ENCODE measurements around the gene TULP1. TPM values are rescaled to one million over a fixed set of nuclear protein-coding genes. Genes with fewer than 3 reads are reported as not detected.
A peak's percentile ranks its signal among the peaks of the same experiment; 100 is the strongest.

TULP1 gene
- total and polyA plus RNA-seq, 2 of the 8 experiments (the other 6 are each of a cell fraction or from before 2014, with no cell fraction given) = 3.2 to 6.8 TPM

DNA sequence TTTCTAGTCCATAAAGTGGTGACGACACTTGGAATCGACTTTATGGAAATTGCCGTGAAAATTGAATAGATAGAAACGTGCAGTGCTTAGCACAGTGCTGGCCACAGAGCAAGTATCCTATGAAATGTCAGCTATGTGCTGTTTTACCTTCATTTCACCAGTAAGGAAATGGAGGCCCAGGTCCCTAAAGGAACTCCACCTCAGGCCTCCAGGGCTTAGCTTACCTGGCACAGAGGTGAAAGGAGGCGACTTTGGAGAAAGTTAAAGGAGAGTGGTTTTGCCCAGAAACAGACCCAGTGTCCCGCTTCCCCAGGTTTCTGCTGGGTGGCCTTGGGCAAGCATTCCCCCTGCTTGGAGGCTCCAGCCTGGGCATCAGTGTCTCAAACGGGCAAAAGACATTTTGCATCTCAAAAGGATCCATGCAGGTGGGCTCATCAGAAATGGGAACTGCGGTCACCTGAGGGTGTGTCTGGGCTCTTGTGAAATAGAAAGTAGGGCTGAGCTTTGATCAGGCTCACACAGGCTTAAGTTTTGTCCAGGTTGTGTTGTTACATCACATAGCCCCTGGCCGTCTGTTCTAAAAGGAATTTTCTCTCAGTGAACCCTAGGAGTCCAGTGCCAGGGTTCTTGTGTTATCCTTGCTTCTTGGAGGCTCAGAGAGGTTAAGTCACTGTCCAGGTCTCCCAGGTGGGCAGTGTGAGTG is 6.8 kb upstream of the TULP1 start:
- Histone ChIP-seq H3K56ac (replicated peaks; ENCODE audit: insufficient read length, low read depth, low read length) (no peak overlapping the region), H2AFZ (ENCODE audit: low read length) (no peak overlapping the region), H3K4me1 (replicated peaks in 1 of 4; ENCODE audit: control insufficient read depth in 3 of 4, insufficient read depth in 4 of 4, low read length in 3 of 4) (peaks cover 0 to 13% (median 8%) of the 10 kb centered on the region in 4 experiments; a peak in 6 of 7 replicates), H3K23ac (ENCODE audit: insufficient read length) (no peak overlapping the region), H2AK5ac (ENCODE audit: low read depth, low read length) (no peak overlapping the region), H3K79me1 (ENCODE audit: low read depth, low read length) (no peaks in the 10 kb centered on the region), H3K18ac (ENCODE audit: extremely low read depth, low read length) (no peak overlapping the region), H4K20me1 (replicated peaks in 1 of 2; ENCODE audit: control insufficient read depth in 1 of 2, insufficient read depth in 2 of 2, low read length in 2 of 2) (no peaks in the 10 kb centered on the region), H4K91ac (replicated peaks; ENCODE audit: insufficient read length, low read length) (no peak overlapping the region), H4K8ac (ENCODE audit: extremely low read depth, insufficient read depth, low read length) (no peak overlapping the region), H3K79me2 (ENCODE audit: control insufficient read depth in 1 of 2, insufficient read depth in 2 of 2, low read length in 2 of 2) (no peaks in the 10 kb centered on the region), H3K27me3 (replicated peaks in 1 of 4; ENCODE audit: control insufficient read depth in 3 of 4, extremely low read depth in 1 of 4, insufficient read depth in 3 of 4, low read length in 3 of 4) (peaks cover 0 to 2% (median 0%) of the 10 kb centered on the region in 4 experiments; a peak in 1 of 7 replicates), H4K5ac (ENCODE audit: insufficient read length, low read depth, low read length) (no peak overlapping the region), H2BK5ac (ENCODE audit: low read depth, low read length) (no peak overlapping the region), H2BK12ac (ENCODE audit: low read depth, low read length) (peak overlapping the region; percentile 27; the same call in 1 of the 2 replicates), H3K14ac (ENCODE audit: insufficient read length) (no peak overlapping the region), H2BK15ac (ENCODE audit: low read length) (0 out of 2 replicates have a peak overlapping the region, but pooled peaks have one; percentile 8), H3K4ac (replicated peaks; ENCODE audit: insufficient read length, low read depth, low read length) (no peak overlapping the region), H3K27ac (ENCODE audit: low read depth, low read length) (no peak overlapping the region), H3K9ac (replicated peaks in 1 of 4; ENCODE audit: extremely low read depth in 1 of 4, low read depth in 3 of 4, low read length in 3 of 4) (no peak overlapping the region), H3K4me2 (ENCODE audit: insufficient read depth in 1 of 2, low read depth in 2 of 2, low read length in 2 of 2) (peak overlapping the region in 1 of 2 experiments; percentile 27; a peak in 1 of 4 replicates), H2BK20ac (ENCODE audit: low read length) (no peak overlapping the region), H3K23me2 (ENCODE audit: low read depth, low read length) (no peaks in the 10 kb centered on the region), H3K36me3 (ENCODE audit: control insufficient read depth in 2 of 4, insufficient read depth in 4 of 4, low read length in 3 of 4) (no peaks in the 10 kb centered on the region), H3K4me3 (ENCODE audit: extremely low read depth in 1 of 4, insufficient read depth in 2 of 4, low read depth in 3 of 4, low read length in 4 of 4) (no peak overlapping the region), H2BK120ac (replicated peaks; ENCODE audit: low read depth, low read length) (no peak overlapping the region), H3K9me3 (ENCODE audit: insufficient read depth in 2 of 2, low read depth in 1 of 2, low read length in 1 of 2) (no peaks in the 10 kb centered on the region)
- FAIRE-seq = no peak
- ChIA-PET CTCF (ENCODE audit: partially characterized antibody) (interaction anchor here (0.6 to 32.2 kb wide), 8 partner anchors 14 to 226 kb away, joined by 3 to 521 read pairs (median 3); no protein-coding TSS in a partner anchor), POLR2A (ENCODE audit: partially characterized antibody) (interaction anchor here (0.6 to 1.8 kb wide), 4 partner anchors 22 to 65 kb away, joined by 3 to 4 read pairs (median 4); partner anchors contain the start of gene TEAD3)
- WGBS, 2 experiments (ENCODE audit: extremely low coverage in 1 of 2, insufficient coverage in 1 of 2, insufficient read length in 1 of 2, insufficient replicate concordance in 2 of 2, low coverage in 1 of 2, low lambda C conversion rate in 2 of 2, missing lambda C conversion rate in 1 of 2) = 77% methylated on average over 9 of the region's 9 CpGs; no CpG with 5 or more reads in 1 of the 2 experiments
- DNase-seq (ENCODE audit: low read depth in 1 of 2, low spot score in 2 of 2) = no peak
- no peak for TF ChIP-seq NRF1 (IDR thresholded peaks at IDR 0.05; ENCODE audit: low read depth, low read length)
- TF ChIP-seq CEBPB (IDR thresholded peaks at IDR 0.05; ENCODE audit: low read depth, low read length) = peak; percentile 54; the same call in 1 of the 2 replicates
- no peak for TF ChIP-seq SIX5 (IDR thresholded peaks at IDR 0.05; ENCODE audit: low read depth, low read length)
- TF ChIP-seq KDM1A (IDR thresholded peaks at IDR 0.05; ENCODE audit: borderline replicate concordance, low read length) = 0 out of 2 replicates have a peak, but pooled peaks have one; percentile 6
- TF ChIP-seq SP4 (IDR thresholded peaks at IDR 0.05; ENCODE audit: low read length) = no peak
- no peak for TF ChIP-seq GABPA (IDR thresholded peaks at IDR 0.05; ENCODE audit: borderline replicate concordance, insufficient read depth, low read length)
- TF ChIP-seq, protein P1, sequence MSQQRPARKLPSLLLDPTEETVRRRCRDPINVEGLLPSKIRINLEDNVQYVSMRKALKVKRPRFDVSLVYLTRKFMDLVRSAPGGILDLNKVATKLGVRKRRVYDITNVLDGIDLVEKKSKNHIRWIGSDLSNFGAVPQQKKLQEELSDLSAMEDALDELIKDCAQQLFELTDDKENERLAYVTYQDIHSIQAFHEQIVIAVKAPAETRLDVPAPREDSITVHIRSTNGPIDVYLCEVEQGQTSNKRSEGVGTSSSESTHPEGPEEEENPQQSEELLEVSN (IDR thresholded peaks at IDR 0.05) = no peak
- TF ChIP-seq SP2 (IDR thresholded peaks at IDR 0.05; ENCODE audit: low read length) = no peak
